AG10803 (cell line): ENCODE measurements around the gene NEGR1.

Experiments
- DNase-seq: peaks from one replicate; pipeline ENCODE4 v3.0.0; 2010; ENCODE audit warnings: low read depth
- H3K4me3 ChIP-seq: 2 replicates; pipeline ENCODE4 v1.5.1; 2011; ENCODE audit warnings: mild to moderate bottlenecking, low read length, control low read depth
- CTCF ChIP-seq: conservative IDR thresholded peaks from 2 replicates; pipeline ENCODE4 v1.5.1; 2011; ENCODE audit warnings: mild to moderate bottlenecking, low read length, control low read depth, inconsistent platforms

NEGR1 gene

GRCh38 chr1:71738910-71739309, 543.4 kb downstream of the NEGR1 start:
- no peak for DNase-seq
- no peak overlapping the region for H3K4me3 ChIP-seq
- no peak for TF ChIP-seq CTCF

- no peak overlapping the region for H3K4me3 ChIP-seq
- no peak for DNase-seq
- TF ChIP-seq CTCF, result no peak
Observed at GRCh38 chr1:71738256-71738655, 544.1 kb downstream of the NEGR1 start.

DNA sequence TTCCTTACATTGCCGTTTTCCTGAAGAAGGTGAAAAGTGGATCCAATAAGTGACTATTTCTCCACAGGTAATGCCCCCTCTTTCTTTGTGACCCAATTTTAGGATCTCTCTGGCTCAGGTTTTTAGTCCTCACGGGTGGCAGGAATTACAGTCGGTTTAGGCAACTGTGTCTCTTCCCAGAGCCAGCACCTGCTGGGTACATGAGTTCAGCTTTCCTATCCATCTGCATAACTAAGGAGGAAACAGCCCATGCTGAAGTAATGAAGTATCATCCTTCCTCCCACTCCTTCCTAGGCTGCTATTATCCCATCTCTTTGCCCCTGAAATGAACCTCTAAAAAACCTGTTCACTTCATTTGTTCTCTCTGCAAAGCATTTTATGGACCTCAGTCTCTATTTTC, 544.6 kb downstream of the NEGR1 start:
- no peak for TF ChIP-seq CTCF
- DNase-seq, result no peak
- H3K4me3 ChIP-seq, result no peak overlapping the region

GRCh38 chr1:71733121-71733520, 549.2 kb downstream of the NEGR1 start:
- no peak overlapping the region for H3K4me3 ChIP-seq
- no peak for TF ChIP-seq CTCF
- DNase-seq, result no peak

- no peak overlapping the region for H3K4me3 ChIP-seq
- TF ChIP-seq CTCF, result no peak
- DNase-seq, result no peak
Observed at GRCh38 chr1:71721532-71721931, 560.8 kb downstream of the NEGR1 start.

- no peak for TF ChIP-seq CTCF
- no peak for DNase-seq
- H3K4me3 ChIP-seq, result no peak overlapping the region
Observed at GRCh38 chr1:71719330-71719729, 563.0 kb downstream of the NEGR1 start.

GRCh38 chr1:71717186-71717585, 565.2 kb downstream of the NEGR1 start:
- no peak for TF ChIP-seq CTCF
- no peak overlapping the region for H3K4me3 ChIP-seq
- peak; percentile 51 for DNase-seq
